ENCODE data around the gene PRRG3. TPM values are rescaled to one million over a fixed set of nuclear protein-coding genes. Genes with fewer than 3 reads are reported as not detected.

Gene PRRG3
- total RNA-seq, 1 donor from 2014 or later = 0.18 TPM

DNA sequence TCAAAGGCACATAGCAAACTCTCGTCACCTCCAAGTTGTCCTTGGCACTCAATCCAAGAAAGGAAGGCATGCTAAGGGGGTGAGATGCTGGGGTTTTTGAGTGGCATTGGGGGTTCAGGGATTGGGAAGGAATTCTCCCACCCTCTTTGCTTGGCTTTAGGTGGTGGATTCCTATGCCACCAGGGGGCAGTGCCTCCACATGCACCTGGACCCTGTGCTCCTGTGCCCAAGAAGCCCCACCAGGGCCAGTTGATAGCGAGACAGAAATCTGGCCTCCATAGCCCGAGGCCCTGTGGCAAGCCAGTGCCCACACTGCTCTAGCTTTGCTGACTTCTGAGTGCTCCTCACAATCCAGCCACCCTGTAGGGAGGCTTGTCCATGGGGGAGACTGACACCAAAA lies 18.6 kb downstream of the PRRG3 start:
- no peaks in the 10 kb centered on the region for H3K36me3 Mint-ChIP-seq (ENCODE audit: low read depth, unreplicated experiment)
- no peak for FAIRE-seq
- Histone ChIP-seq H2AFZ (ENCODE audit: low read depth, low read length) (no peak overlapping the region), H3K9me3 (ENCODE audit: insufficient read depth, low read depth, low read length) (no peaks in the 10 kb centered on the region), H3K27ac (ENCODE audit: low read depth, low read length) (no peak overlapping the region), H3K79me2 (ENCODE audit: insufficient read depth, low read length) (no peaks in the 10 kb centered on the region), H3K4me1 (ENCODE audit: insufficient read depth, low read length) (no peaks in the 10 kb centered on the region), H4K20me1 (ENCODE audit: insufficient read depth, low read length) (no peaks in the 10 kb centered on the region), H3K9ac (ENCODE audit: low read length) (no peak overlapping the region), H3K36me3 (ENCODE audit: insufficient read depth, low read length) (no peaks in the 10 kb centered on the region), H3K4me3 (ENCODE audit: insufficient read depth, low read depth, low read length) (no peak overlapping the region), H3K4me2 (ENCODE audit: low read length) (no peak overlapping the region), H3K27me3 (ENCODE audit: insufficient read depth, low read length) (no peaks in the 10 kb centered on the region)
- H3K4me3 Mint-ChIP-seq (ENCODE audit: unreplicated experiment) = no peak overlapping the region
- no peaks in the 10 kb centered on the region for H3K9me3 Mint-ChIP-seq (ENCODE audit: unreplicated experiment)
- DNase-seq (ENCODE audit: low read depth) = no peak
- H3K27ac Mint-ChIP-seq (ENCODE audit: unreplicated experiment) = no peak overlapping the region
- H3K4me1 Mint-ChIP-seq (ENCODE audit: low read depth, unreplicated experiment) = peaks cover 4% of the 10 kb centered on the region
- H3K27me3 Mint-ChIP-seq (ENCODE audit: low read depth, unreplicated experiment) = peaks cover 26% of the 10 kb centered on the region
- peak; percentile 19 for TF ChIP-seq CTCF (IDR thresholded peaks at IDR 0.05; ENCODE audit: insufficient read depth, low read depth, low read length)
- no peak for TF ChIP-seq EZH2 (IDR thresholded peaks at IDR 0.05; ENCODE audit: insufficient read depth, low read length)

DNA sequence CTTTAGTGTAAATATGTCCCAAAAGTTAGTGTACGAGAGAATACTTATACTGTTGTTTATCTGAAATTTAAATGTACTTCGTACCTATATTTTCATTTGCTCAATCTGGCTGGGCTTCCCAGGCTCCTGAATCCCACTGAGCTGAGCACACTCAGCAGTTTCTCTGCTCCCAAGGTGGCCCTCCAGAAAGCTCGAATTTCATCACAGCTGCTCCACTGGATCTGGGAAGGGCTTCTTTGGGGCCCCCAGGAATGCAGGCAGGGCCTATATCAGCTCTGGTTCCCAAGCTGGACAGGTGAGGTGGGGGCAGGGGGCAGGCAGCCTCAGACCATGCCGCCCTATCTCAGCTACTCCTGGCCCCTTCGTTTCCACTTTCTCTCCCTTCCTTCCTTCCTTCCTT lies 19.1 kb downstream of the PRRG3 start:
- Mint-ChIP-seq H3K4me1 (ENCODE audit: low read depth, unreplicated experiment) (peaks cover 4% of the 10 kb centered on the region), H3K4me3 (ENCODE audit: unreplicated experiment) (no peak overlapping the region), H3K9me3 (ENCODE audit: unreplicated experiment) (no peaks in the 10 kb centered on the region), H3K36me3 (ENCODE audit: low read depth, unreplicated experiment) (no peaks in the 10 kb centered on the region), H3K27ac (ENCODE audit: unreplicated experiment) (no peak overlapping the region), H3K27me3 (ENCODE audit: low read depth, unreplicated experiment) (peaks cover 26% of the 10 kb centered on the region)
- FAIRE-seq (no peak), DNase-seq (ENCODE audit: low read depth) (no peak)
- H3K36me3 ChIP-seq (ENCODE audit: insufficient read depth, low read length) = no peaks in the 10 kb centered on the region
- no peak overlapping the region for H3K4me2 ChIP-seq (ENCODE audit: low read length)
- no peaks in the 10 kb centered on the region for H4K20me1 ChIP-seq (ENCODE audit: insufficient read depth, low read length)
- H3K27me3 ChIP-seq (ENCODE audit: insufficient read depth, low read length) = no peaks in the 10 kb centered on the region
- no peak overlapping the region for H2AFZ ChIP-seq (ENCODE audit: low read depth, low read length)
- H3K9me3 ChIP-seq (ENCODE audit: insufficient read depth, low read depth, low read length) = no peaks in the 10 kb centered on the region
- H3K4me3 ChIP-seq (ENCODE audit: insufficient read depth, low read depth, low read length) = no peak overlapping the region
- no peak overlapping the region for H3K9ac ChIP-seq (ENCODE audit: low read length)
- H3K79me2 ChIP-seq (ENCODE audit: insufficient read depth, low read length) = no peaks in the 10 kb centered on the region
- no peak overlapping the region for H3K27ac ChIP-seq (ENCODE audit: low read depth, low read length)
- TF ChIP-seq EZH2 (IDR thresholded peaks at IDR 0.05; ENCODE audit: insufficient read depth, low read length) (no peak), CTCF (IDR thresholded peaks at IDR 0.05; ENCODE audit: insufficient read depth, low read depth, low read length) (no peak)
- no peaks in the 10 kb centered on the region for H3K4me1 ChIP-seq (ENCODE audit: insufficient read depth, low read length)

DNA sequence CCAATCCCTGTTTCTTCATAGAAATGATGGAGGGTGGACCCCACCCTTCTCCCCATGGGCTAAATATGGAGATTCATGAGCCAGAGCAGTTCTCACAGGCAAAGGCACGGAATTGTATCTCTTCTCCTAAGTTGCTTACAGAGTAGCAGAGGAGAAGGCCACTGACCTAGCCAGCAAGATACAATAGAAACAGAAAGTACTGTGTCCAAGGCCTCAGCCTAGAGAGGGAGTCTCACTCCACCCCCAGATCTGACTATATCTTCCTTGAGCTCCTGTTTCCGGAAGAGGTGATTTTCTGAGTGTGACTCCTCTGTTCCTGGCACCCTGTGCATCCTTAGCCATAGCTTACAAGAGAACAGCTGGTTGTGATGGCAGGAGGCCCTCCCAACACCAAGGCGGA lies 20.5 kb downstream of the PRRG3 start, which contains the start of gene FATE1:
Gene FATE1 (plus strand): TSS at position 284 of the 400 bp plus-strand sequence. CDS start 85 bp downstream, at position 369.
- Mint-ChIP-seq H3K27me3 (ENCODE audit: low read depth, unreplicated experiment) (peaks cover 21% of the 10 kb centered on the region), H3K4me3 (ENCODE audit: unreplicated experiment) (no peak within 1 kb of the TSS), H3K4me1 (ENCODE audit: low read depth, unreplicated experiment) (peaks cover 4% of the 10 kb centered on the region), H3K9me3 (ENCODE audit: unreplicated experiment) (no peaks in the 10 kb centered on the region), H3K27ac (ENCODE audit: unreplicated experiment) (peak within 1 kb of the TSS; percentile 69), H3K36me3 (ENCODE audit: low read depth, unreplicated experiment) (no peaks in the 10 kb centered on the region)
- no peaks in the 10 kb centered on the region for H3K36me3 ChIP-seq (ENCODE audit: insufficient read depth, low read length)
- DNase-seq (ENCODE audit: low read depth) (no peak), FAIRE-seq (no peak)
- TF ChIP-seq CTCF (IDR thresholded peaks at IDR 0.05; ENCODE audit: insufficient read depth, low read depth, low read length) (no peak), EZH2 (IDR thresholded peaks at IDR 0.05; ENCODE audit: insufficient read depth, low read length) (no peak)
- H3K4me2 ChIP-seq (ENCODE audit: low read length) = no peak within 1 kb of the TSS
- H3K9me3 ChIP-seq (ENCODE audit: insufficient read depth, low read depth, low read length) = no peaks in the 10 kb centered on the region
- H3K79me2 ChIP-seq (ENCODE audit: insufficient read depth, low read length) = no peaks in the 10 kb centered on the region
- H3K4me1 ChIP-seq (ENCODE audit: insufficient read depth, low read length) = no peaks in the 10 kb centered on the region
- no peaks in the 10 kb centered on the region for H3K27me3 ChIP-seq (ENCODE audit: insufficient read depth, low read length)
- H4K20me1 ChIP-seq (ENCODE audit: insufficient read depth, low read length) = no peaks in the 10 kb centered on the region
- H3K9ac ChIP-seq (ENCODE audit: low read length) = no peak within 1 kb of the TSS
- no peak within 1 kb of the TSS for H3K4me3 ChIP-seq (ENCODE audit: insufficient read depth, low read depth, low read length)
- no peak within 1 kb of the TSS for H3K27ac ChIP-seq (ENCODE audit: low read depth, low read length)
- no peak within 1 kb of the TSS for H2AFZ ChIP-seq (ENCODE audit: low read depth, low read length)
